Left lung (tissue), 14 donors: ENCODE measurements around the gene STRIP2. TPM values are rescaled to one million over a fixed set of nuclear protein-coding genes. Genes with fewer than 3 reads are reported as not detected.
A peak's percentile ranks its signal among the peaks of the same experiment; 100 is the strongest.

Source experiments
- ATAC-seq: fragments of 200-7000 bp; cut with Tn5 transposase; one replicate; pipeline ENCODE4 v1.9.1; 2020; ENCODE audit warnings: moderate library complexity
- DNase-seq, 4 donors: peaks; one replicate each; pipeline ENCODE4 v3.0.0-alpha.2; 2013 to 2020
- H3K27ac ChIP-seq, 2 donors: fragments of 200-600 bp; sonication (generic) in 1 of 2; one replicate each; pipeline versions ENCODE4 v1.5.0 to v1.8.0; 2020 to 2021
- H3K27me3 ChIP-seq, 2 donors: fragments of 200-600 bp; sonication (generic) in 1 of 2; one replicate each; pipeline versions ENCODE4 v1.5.0 to v1.8.0; 2020 to 2021
- H3K36me3 ChIP-seq, 2 donors: fragments of 200-600 bp; sonication (generic) in 1 of 2; one replicate each; pipeline versions ENCODE4 v1.5.0 to v1.8.0; 2020 to 2021
- H3K4me1 ChIP-seq, 2 donors: fragments of 200-600 bp; one replicate each; pipeline ENCODE4 v1.8.0; 2021
- H3K4me3 ChIP-seq, 2 donors: fragments of 200-600 bp; sonication (generic) in 1 of 2; one replicate each; pipeline versions ENCODE4 v1.5.0 to v1.8.0; 2020 to 2021; ENCODE audit warnings: mild to moderate bottlenecking in 1 of 2
- H3K9me3 ChIP-seq, 2 donors: fragments of 200-600 bp; sonication (generic) in 1 of 2; one replicate each; pipeline versions ENCODE4 v1.5.0 to v1.8.0; 2020 to 2021
- intact Hi-C, 2 donors: fragments of 100-400 bp; cut with DNase I; formaldehyde crosslinking; loops; one replicate each; pipeline versions ENCODE4 v1.11.2 to v1.14.2; 2022
- long read RNA-seq, 12 donors: library from polyadenylated mRNA in 2 of 12; unstranded in 2 of 12; transcript quantifications; one replicate each; pipeline ENCODE4 v2.0.0 and lab custom pipeline, GENCODE V29; 2019 to 2026
- polyA plus RNA-seq, 6 donors: library from polyadenylated mRNA; unstranded; fragments of 120-200 nt; gene quantifications; one replicate each; pipeline ENCODE4 v1.2.1, GENCODE V29; 2013; ENCODE audit not compliant: insufficient read length in 6 of 6
- total RNA-seq, 2 donors: library from RNA; stranded (reverse); fragmentation: NEBNext Ultra II Directional; extraction: Animal tissue kit (Norgen Biotek cat#: 25700); gene quantifications; one replicate each; pipeline ENCODE4 v1.2.1, GENCODE V29; 2021
- TF ChIP-seq, protein P1 (sequence below), 2 donors: fragments of 200-600 bp; sonication (generic) in 1 of 2; IDR thresholded peaks; one replicate each; pipeline versions ENCODE4 v1.5.0 to v1.8.0; 2021; ENCODE audit warnings: antibody characterized with exemption in 2 of 2
- donor health status: DM: no; HTN: yes; CAD: no.
- donor health status: DM: no; HTN: no; CAD: no.

STRIP2 gene, protein sequence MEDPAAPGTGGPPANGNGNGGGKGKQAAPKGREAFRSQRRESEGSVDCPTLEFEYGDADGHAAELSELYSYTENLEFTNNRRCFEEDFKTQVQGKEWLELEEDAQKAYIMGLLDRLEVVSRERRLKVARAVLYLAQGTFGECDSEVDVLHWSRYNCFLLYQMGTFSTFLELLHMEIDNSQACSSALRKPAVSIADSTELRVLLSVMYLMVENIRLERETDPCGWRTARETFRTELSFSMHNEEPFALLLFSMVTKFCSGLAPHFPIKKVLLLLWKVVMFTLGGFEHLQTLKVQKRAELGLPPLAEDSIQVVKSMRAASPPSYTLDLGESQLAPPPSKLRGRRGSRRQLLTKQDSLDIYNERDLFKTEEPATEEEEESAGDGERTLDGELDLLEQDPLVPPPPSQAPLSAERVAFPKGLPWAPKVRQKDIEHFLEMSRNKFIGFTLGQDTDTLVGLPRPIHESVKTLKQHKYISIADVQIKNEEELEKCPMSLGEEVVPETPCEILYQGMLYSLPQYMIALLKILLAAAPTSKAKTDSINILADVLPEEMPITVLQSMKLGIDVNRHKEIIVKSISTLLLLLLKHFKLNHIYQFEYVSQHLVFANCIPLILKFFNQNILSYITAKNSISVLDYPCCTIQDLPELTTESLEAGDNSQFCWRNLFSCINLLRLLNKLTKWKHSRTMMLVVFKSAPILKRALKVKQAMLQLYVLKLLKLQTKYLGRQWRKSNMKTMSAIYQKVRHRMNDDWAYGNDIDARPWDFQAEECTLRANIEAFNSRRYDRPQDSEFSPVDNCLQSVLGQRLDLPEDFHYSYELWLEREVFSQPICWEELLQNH
- total RNA-seq, result 1 to 10 TPM; 4.4 to 5.3 TPM
- polyA plus RNA-seq, result 1 to 10 TPM; 4.9 to 6.3 (median 5.8) TPM
- long read RNA-seq, donor 1, result 0 reads
- long read RNA-seq, donor 2, partial matches to known transcripts, result 6 of 6 reads
- long read RNA-seq, donor 2, other reads (novel, unspliced or antisense), result 0 of 6 reads
- long read RNA-seq, donor 3, result 0 reads
- long read RNA-seq, donor 4, partial matches to known transcripts, result 1 of 1 reads
- long read RNA-seq, donor 4, other reads (novel, unspliced or antisense), result 0 of 1 reads
- long read RNA-seq, donor 5, result 0 reads
- long read RNA-seq, donor 6, full-length matches to known transcripts, result 1 of 1 reads
- long read RNA-seq, donor 6, partial matches to known transcripts, result 0 of 1 reads
- long read RNA-seq, donor 6, other reads (novel, unspliced or antisense), result 0 of 1 reads
- long read RNA-seq, donor 7, result 0 reads
- long read RNA-seq, donor 8, result 0 reads
- long read RNA-seq, donor 9, result 0 reads
- long read RNA-seq, donor 10, partial matches to known transcripts, result 1 of 1 reads
- long read RNA-seq, donor 10, other reads (novel, unspliced or antisense), result 0 of 1 reads
- long read RNA-seq, donor 11, full-length matches to known transcripts, result 2 of 2 reads
- long read RNA-seq, donor 11, partial matches to known transcripts, result 0 of 2 reads
- long read RNA-seq, donor 11, other reads (novel, unspliced or antisense), result 0 of 2 reads
- long read RNA-seq, donor 12, result 0 reads

DNA sequence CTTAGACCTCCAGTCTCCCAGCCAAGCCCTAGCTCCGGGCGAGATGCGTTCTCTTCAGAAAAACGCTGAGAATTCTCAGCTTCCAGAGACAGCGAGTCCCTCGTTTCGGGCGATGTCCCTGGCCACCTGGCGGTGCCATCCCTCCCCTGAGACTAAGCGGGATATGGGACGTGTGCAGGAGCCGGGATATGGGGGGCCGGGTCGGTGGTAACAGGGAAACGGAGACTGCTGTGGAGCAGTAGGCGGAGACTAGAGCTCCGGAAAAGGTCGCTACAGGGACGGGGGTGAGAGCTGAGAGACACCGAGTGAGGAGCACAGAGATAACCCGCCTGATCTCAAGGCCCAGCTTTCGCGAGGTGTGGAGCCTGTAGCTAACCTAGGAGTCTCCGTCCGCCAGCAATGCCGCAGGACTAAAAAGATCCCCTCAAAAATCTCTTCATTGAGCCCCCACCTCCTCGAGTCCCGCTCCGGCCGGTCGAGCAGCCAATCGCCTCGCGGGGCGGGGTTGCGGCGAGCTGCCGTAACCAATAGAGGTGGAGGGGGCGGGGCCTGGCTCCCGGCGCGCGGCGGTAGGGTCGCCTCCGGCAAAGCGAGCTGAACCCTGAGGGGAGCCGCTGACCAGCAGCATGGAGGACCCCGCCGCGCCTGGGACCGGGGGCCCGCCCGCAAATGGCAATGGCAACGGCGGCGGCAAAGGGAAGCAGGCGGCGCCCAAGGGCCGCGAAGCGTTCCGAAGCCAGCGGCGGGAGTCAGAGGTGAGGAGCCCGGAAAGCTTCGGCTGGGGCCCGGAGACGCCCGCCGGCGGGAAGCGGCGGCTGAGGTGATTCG, at the start of gene STRIP2:
Gene STRIP2 (plus strand): TSS at position 586 of the 828 bp plus-strand sequence. CDS start 41 bp downstream, at position 627.
- Histone ChIP-seq H3K4me1 (peaks cover 0 to 6% of the 10 kb centered on the region in 2 donors), H3K27ac (peak within 1 kb of the TSS in 1 of 2 donors; percentile 39), H3K36me3 (no peaks in the 10 kb centered on the region), H3K27me3 (peaks cover 0 to 50% of the 10 kb centered on the region in 2 donors), H3K4me3 (peak within 1 kb of the TSS; percentile 82 to 87), H3K9me3 (no peaks in the 10 kb centered on the region)
- ATAC-seq (peak; percentile 99), DNase-seq (peak; percentile 86 to 97 (median 91))
- intact Hi-C loops, result no loop called here
- TF ChIP-seq, protein P1, sequence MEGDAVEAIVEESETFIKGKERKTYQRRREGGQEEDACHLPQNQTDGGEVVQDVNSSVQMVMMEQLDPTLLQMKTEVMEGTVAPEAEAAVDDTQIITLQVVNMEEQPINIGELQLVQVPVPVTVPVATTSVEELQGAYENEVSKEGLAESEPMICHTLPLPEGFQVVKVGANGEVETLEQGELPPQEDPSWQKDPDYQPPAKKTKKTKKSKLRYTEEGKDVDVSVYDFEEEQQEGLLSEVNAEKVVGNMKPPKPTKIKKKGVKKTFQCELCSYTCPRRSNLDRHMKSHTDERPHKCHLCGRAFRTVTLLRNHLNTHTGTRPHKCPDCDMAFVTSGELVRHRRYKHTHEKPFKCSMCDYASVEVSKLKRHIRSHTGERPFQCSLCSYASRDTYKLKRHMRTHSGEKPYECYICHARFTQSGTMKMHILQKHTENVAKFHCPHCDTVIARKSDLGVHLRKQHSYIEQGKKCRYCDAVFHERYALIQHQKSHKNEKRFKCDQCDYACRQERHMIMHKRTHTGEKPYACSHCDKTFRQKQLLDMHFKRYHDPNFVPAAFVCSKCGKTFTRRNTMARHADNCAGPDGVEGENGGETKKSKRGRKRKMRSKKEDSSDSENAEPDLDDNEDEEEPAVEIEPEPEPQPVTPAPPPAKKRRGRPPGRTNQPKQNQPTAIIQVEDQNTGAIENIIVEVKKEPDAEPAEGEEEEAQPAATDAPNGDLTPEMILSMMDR (IDR thresholded peaks at IDR 0.05), result no peak

DNA sequence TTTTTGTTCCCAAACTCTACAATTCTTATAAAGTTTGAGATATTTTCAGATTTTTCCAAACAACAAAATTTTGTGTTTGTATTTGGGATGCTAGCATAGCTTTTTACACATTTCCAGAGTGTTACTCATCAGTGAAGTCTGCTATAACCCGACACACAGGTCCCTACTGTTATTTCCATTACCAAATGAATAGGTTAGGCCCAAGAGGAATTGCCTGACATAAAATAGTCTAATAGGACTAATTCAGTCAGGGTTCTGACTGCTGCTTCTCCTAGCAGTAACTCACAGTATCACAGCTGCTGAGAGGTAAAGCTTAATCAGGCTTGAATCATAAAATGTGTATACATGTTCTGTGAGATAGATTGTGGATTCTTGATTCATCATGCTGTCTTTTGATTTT, 49.1 kb upstream of the STRIP2 start:
- H3K9me3 ChIP-seq, result no peaks in the 10 kb centered on the region
- DNase-seq (no peak), ATAC-seq (no peak)
- H3K4me1 ChIP-seq, result no peaks in the 10 kb centered on the region
- no peak overlapping the region for H3K27ac ChIP-seq
- intact Hi-C loops, result no loop called here
- no peak overlapping the region for H3K4me3 ChIP-seq
- peaks cover 0 to 8% of the 10 kb centered on the region in 2 donors for H3K36me3 ChIP-seq
- H3K27me3 ChIP-seq, result no peaks in the 10 kb centered on the region
- TF ChIP-seq, protein P1 (IDR thresholded peaks at IDR 0.05), result no peak

DNA sequence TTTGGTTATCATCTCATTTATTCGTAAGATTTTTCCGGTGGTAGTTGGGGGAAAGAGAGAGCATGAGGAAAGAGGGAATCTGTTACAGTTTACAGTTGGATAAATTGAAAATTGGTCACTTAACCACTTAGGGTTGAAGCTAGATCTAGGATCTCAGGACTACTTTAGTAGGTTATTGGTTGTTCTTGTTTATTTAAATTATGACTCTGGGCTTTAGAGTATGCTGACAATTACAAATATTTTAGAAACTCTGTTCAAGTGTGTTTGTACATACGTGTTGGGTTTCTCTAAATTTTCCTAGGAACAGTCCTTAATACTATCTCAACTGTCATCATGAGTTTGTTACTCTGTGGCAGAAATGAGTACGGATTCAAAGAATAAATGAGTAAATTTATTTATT, 48.6 kb upstream of the STRIP2 start:
- H3K9me3 ChIP-seq, result no peaks in the 10 kb centered on the region
- TF ChIP-seq, protein P1 (IDR thresholded peaks at IDR 0.05), result no peak
- no peaks in the 10 kb centered on the region for H3K27me3 ChIP-seq
- H3K4me3 ChIP-seq, result no peak overlapping the region
- H3K27ac ChIP-seq, result no peak overlapping the region
- intact Hi-C loops, result no loop called here
- peaks cover 0 to 6% of the 10 kb centered on the region in 2 donors for H3K36me3 ChIP-seq
- ATAC-seq (no peak), DNase-seq (no peak)
- no peaks in the 10 kb centered on the region for H3K4me1 ChIP-seq

DNA sequence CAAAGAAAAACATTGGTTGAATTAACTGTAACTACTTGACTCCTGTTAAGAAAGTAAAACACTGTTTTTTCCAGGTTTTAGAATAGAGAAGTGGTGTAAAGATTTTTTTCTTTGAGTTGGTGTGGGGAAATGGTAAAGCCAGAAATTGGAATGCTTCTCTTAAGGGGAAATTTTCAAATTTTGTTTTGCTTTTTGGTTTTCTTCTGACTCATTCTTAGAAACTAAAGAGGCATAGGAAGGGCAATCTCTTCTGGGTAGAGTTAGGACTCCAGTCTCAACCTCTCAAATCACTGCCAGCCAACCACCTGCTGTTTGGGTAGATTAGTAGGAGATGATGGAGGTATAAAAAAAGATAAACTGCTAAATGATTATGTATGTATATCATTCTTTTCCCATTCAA, 47.7 kb upstream of the STRIP2 start:
- H3K4me3 ChIP-seq, result no peak overlapping the region
- no peak for DNase-seq
- ATAC-seq, result no peak
- TF ChIP-seq, protein P1 (IDR thresholded peaks at IDR 0.05), result no peak
- no peaks in the 10 kb centered on the region for H3K9me3 ChIP-seq
- H3K36me3 ChIP-seq, result peaks cover 0 to 6% of the 10 kb centered on the region in 2 donors
- no peaks in the 10 kb centered on the region for H3K4me1 ChIP-seq
- intact Hi-C loops, result no loop called here
- H3K27ac ChIP-seq, result no peak overlapping the region
- no peaks in the 10 kb centered on the region for H3K27me3 ChIP-seq
